SU-DHL-6 (cell line): ENCODE measurements around the gene TM2D3.

Experiments
- H2AFZ ChIP-seq: fragments of 200-600 bp; sonication (generic); 2 replicates; pipeline ENCODE4 v1.6.1; 2014; ENCODE audit warnings: low read depth, mild to moderate bottlenecking, moderate library complexity, mixed read lengths, antibody characterized with exemption, low read length; ENCODE audit not compliant: severe bottlenecking
- H3F3A ChIP-seq: fragments of 200-600 bp; shearing (Covaris generic); 2 replicates; pipeline ENCODE4 v1.6.0; 2016; ENCODE audit warnings: antibody characterized with exemption, mild to moderate bottlenecking; ENCODE audit not compliant: insufficient read depth
- H3K27ac ChIP-seq: fragments of 200-600 bp; sonication (generic); 2 replicates; pipeline ENCODE4 v1.5.1; 2016; ENCODE audit warnings: low read depth, mild to moderate bottlenecking, low read length, moderate library complexity, mixed read lengths
- H3K27me3 ChIP-seq: fragments of 200-600 bp; sonication (generic), shearing (Covaris generic); 2 replicates; pipeline ENCODE4 v1.6.0; 2014; ENCODE audit warnings: mild to moderate bottlenecking, low read length
- H3K36me3 ChIP-seq: fragments of 200-600 bp; sonication (generic); 2 replicates; pipeline ENCODE4 v1.6.1; 2014; ENCODE audit warnings: mild to moderate bottlenecking, low read length, mixed read lengths
- H3K4me2 ChIP-seq: fragments of 300-600, 200-600 bp; shearing (Covaris generic), sonication (generic); 2 replicates; pipeline ENCODE4 v1.6.0; 2014; ENCODE audit warnings: low read length, low read depth, mild to moderate bottlenecking; ENCODE audit not compliant: poor library complexity, severe bottlenecking
- H3K4me3 ChIP-seq: fragments of 200-600 bp; sonication (generic); 2 replicates; pipeline ENCODE4 v1.5.1; 2014; ENCODE audit warnings: antibody characterized with exemption, low read length, mild to moderate bottlenecking, mixed read lengths; ENCODE audit not compliant: insufficient read depth, poor library complexity, severe bottlenecking
- H3K79me2 ChIP-seq: fragments of 200-600 bp; sonication (generic); 2 replicates; pipeline ENCODE4 v1.6.1; 2014; ENCODE audit warnings: mild to moderate bottlenecking, low read length, moderate library complexity; ENCODE audit not compliant: insufficient read depth
- H3K9ac ChIP-seq: fragments of 200-600 bp; sonication (generic); 2 replicates; pipeline ENCODE4 v1.7.0; 2014; ENCODE audit warnings: mild to moderate bottlenecking, low read length
- H3K9me2 ChIP-seq: fragments of 200-600 bp; sonication (generic); replicated peaks from 2 replicates; pipeline ENCODE4 v1.6.1; 2014; ENCODE audit warnings: low read length; ENCODE audit not compliant: insufficient read depth
- H3K9me3 ChIP-seq: fragments of 200-600 bp; sonication (generic); 2 replicates; pipeline ENCODE4 v1.6.1; 2014; ENCODE audit warnings: low read length, mixed read lengths; ENCODE audit not compliant: insufficient read depth
- H4K20me1 ChIP-seq: fragments of 200-600 bp; sonication (generic); 2 replicates; pipeline ENCODE4 v1.6.1; 2014; ENCODE audit warnings: low read depth, mild to moderate bottlenecking, antibody characterized with exemption, low read length, moderate library complexity, mixed read lengths
- CTCF ChIP-seq: fragments of 200-600 bp; sonication (generic); IDR thresholded peaks from one replicate; pipeline ENCODE4 v1.5.1; 2017; ENCODE audit warnings: antibody characterized with exemption, mild to moderate bottlenecking, low read length, moderate library complexity; ENCODE audit not compliant: insufficient read depth, poor library complexity, severe bottlenecking
- EZH2phosphoT487 ChIP-seq: fragments of 200-600 bp; sonication (generic), shearing (Covaris generic); conservative IDR thresholded peaks from 2 replicates; pipeline ENCODE4 v1.6.1; 2018; ENCODE audit warnings: mild to moderate bottlenecking, antibody characterized with exemption, low read length, moderate library complexity, mixed read lengths

TM2D3 gene

DNA sequence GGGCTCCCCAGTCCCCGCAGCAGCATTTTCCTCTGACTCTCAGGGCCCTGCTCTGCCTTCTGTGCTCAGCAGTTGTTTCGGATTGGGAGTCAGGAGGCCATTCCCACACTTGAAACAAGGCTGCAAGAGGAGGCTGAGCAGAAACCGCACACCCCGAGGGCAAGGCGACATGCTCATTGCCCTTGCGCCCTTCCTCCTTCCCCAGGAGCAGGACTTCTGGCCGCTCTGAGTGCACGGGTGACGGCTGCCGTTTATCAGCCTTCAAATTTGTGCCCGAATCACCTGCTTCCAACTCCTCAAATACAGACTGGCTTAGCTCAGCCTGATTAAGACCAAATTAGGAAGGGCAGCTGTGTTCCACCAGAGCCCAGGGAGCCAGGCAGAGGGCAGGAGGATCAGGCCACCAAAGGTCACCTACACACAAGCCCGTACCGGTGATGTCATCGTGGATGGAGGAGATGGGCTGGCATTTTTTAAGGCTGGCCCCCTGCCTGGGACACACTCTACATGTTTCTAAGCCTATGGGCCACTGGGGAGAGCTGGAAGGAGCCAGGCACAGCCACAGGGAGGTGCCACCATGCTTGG is 38.1 kb downstream of the TM2D3 start:
- no peak overlapping the region for H3K27ac ChIP-seq
- TF ChIP-seq CTCF (no peak), EZH2phosphoT487 (no peak)
- no peaks in the 10 kb centered on the region for H3K79me2 ChIP-seq
- no peaks in the 10 kb centered on the region for H3K27me3 ChIP-seq
- H3F3A ChIP-seq = no peaks in the 10 kb centered on the region
- H3K4me2 ChIP-seq = no peak overlapping the region
- no peak overlapping the region for H3K9ac ChIP-seq
- no peaks in the 10 kb centered on the region for H3K9me3 ChIP-seq
- H4K20me1 ChIP-seq = no peaks in the 10 kb centered on the region
- no peaks in the 10 kb centered on the region for H3K9me2 ChIP-seq
- no peaks in the 10 kb centered on the region for H3K36me3 ChIP-seq
- H2AFZ ChIP-seq = no peak overlapping the region
- H3K4me3 ChIP-seq = no peak overlapping the region

DNA sequence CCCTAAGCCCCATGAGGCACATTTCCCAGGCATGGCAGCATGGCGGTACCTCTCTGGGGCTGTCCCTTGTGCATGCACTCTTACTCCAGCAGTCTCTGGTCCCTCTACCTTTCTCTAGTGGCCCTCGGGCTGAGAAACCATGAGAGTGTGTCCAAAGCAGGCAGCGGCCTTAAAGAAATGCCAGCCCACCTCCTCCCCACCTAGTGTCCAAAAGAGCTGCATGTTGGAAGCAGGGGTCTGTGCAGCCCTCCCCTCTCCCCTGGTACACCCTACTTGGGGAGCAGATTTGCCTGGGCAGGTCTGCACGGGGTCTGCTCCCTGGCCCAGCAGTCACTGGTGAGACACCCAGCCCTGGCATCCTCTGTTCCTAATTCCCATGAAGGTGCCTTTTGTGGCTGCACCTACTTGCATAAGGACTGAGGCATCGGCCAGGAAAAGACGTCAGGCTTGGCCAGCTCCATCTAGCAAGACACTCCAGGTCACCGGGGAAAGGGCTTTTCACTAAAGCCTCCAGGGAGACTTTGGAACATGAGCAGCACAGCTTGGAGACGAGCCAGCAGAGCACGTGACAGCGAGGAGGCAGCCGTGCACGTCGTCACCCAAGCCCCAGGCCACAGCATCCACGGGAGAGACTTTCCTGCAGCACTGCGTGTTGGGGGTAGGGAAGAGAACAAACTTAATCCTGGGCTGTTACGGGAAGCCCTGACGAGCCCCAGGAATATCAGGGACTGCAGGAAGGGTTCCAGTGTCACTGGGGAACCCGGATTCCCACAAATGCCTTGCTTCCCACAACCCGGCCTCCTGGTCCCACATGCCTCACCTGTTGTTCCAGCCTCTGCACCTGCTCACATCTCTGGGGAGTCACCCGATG is 38.8 kb downstream of the TM2D3 start:
- Histone ChIP-seq H3K27ac (no peak overlapping the region), H3K27me3 (no peaks in the 10 kb centered on the region), H3F3A (no peaks in the 10 kb centered on the region), H3K4me2 (no peak overlapping the region), H4K20me1 (no peaks in the 10 kb centered on the region), H3K79me2 (no peaks in the 10 kb centered on the region), H2AFZ (no peak overlapping the region), H3K36me3 (no peaks in the 10 kb centered on the region), H3K9me2 (no peaks in the 10 kb centered on the region), H3K9me3 (no peaks in the 10 kb centered on the region), H3K4me3 (no peak overlapping the region), H3K9ac (no peak overlapping the region)
- TF ChIP-seq EZH2phosphoT487 (no peak), CTCF (no peak)

GRCh38 chr15:101612676-101613075 is 39.5 kb downstream of the TM2D3 start:
- Histone ChIP-seq H3K36me3 (no peaks in the 10 kb centered on the region), H3K9ac (no peak overlapping the region), H3K27me3 (no peaks in the 10 kb centered on the region), H3K4me3 (no peak overlapping the region), H2AFZ (no peak overlapping the region), H3K79me2 (no peaks in the 10 kb centered on the region), H4K20me1 (no peaks in the 10 kb centered on the region), H3K4me2 (no peak overlapping the region), H3K9me3 (no peaks in the 10 kb centered on the region), H3F3A (no peaks in the 10 kb centered on the region), H3K27ac (no peak overlapping the region), H3K9me2 (no peaks in the 10 kb centered on the region)
- no peak for TF ChIP-seq EZH2phosphoT487
- TF ChIP-seq CTCF = no peak
